ENCODE measurements around the gene MTHFD1L.
"Not testable (repeated sequence)": the region's sequence is repeated elsewhere in the genome, so short reads cannot be mapped to it uniquely, and the experiment has no call there.

Gene MTHFD1L

GRCh38 chr6:151012321-151013294, 147.1 kb downstream of the MTHFD1L start:
- FAIRE-seq (no peak), DNase-seq (ENCODE audit: low spot score) (no peak)

DNA sequence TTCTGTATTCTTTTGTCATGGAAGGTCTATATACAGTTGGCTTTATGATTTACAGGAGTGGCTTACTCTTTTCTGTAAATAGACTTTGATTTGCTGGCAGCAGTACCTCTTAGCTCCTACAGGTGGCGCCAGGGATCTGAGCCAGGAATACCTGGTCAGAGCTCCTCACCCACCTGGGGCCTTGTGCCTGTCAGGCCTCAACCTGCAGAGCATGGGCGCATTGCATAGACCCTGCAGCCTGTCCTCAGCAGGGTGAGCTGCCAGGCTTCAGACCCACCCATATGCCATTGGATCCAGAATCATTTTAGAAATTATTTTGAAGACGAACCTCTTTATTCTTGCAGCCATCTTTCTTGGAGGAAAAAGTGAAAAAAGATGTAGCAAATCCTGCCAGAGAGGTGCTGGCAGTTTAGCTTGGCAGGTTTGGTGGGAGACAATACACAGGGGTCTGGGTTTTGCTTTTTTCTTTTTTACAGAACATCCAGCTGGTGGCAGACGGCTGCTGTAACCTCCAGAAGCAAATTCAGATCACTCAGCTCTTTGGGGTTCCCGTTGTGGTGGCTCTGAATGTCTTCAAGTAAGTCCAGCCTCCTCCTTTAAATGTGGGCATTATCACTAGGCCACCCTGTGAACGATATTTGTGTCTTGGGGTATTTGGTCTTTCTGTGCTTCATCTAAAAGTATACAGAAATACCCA, 149.1 kb downstream of the MTHFD1L start:
- no peak for FAIRE-seq
- DNase-seq (ENCODE audit: low spot score) = peak; percentile 58

GRCh38 chr6:151015101-151015700, 149.7 kb downstream of the MTHFD1L start:
- no peak for DNase-seq (ENCODE audit: low spot score)

GRCh38 chr6:151016107-151016506, 150.6 kb downstream of the MTHFD1L start:
- no peak for FAIRE-seq
- no peak for DNase-seq (ENCODE audit: low spot score)

More at GRCh38 chr6:151015101-151015700, 149.7 kb downstream of the MTHFD1L start:
- FAIRE-seq = no peak

- FAIRE-seq = no peak
These were observed 152.5 kb downstream of the MTHFD1L start for GRCh38 chr6:151018046-151018445.

DNA sequence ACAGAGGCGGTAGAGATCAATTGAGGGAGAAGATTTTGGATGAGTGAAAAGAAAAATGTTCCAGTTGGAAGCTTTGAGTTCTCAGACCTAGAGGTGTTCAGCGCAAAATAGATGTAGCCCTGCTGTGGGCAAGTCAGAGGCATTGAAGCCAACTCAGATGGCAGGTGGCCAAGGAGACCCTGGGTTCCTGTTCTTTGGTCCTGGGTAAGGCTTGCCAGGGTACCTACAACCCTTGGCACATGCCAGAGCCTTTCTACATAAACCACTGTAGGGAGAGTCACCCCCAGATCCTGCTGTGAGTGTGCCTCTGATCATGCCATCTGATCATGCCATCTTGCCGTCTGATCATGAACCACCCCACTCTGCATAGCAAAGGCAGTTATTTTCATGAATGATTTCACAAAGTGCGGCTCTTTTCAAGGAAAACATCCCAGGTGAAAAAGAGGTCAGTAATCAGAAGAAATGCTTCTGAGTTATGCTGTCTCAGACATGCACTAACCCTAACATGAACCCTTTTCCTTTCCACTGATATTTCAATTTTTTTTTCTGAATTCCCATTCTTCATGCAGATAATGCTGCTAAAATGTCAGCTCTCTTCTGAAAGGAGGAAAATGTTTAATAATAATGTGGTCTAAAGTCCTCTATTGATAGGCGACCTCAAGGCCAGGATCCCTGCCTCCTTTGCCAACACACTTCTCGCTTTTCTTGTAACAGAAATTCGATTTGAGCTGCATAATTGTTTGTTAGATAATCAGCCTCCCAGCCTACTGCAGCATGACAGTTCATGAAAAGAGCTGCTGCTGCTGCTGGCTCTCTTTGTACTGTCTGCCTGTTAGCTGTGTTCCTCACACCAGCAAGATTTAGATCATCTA, 153.6 kb downstream of the MTHFD1L start:
- FAIRE-seq (no peak), DNase-seq (ENCODE audit: low spot score) (no peak)

More at GRCh38 chr6:151018046-151018445, 152.5 kb downstream of the MTHFD1L start:
- DNase-seq (ENCODE audit: low spot score) = no peak

GRCh38 chr6:151021896-151022295, 156.4 kb downstream of the MTHFD1L start:
- FAIRE-seq (no peak), DNase-seq (ENCODE audit: low spot score) (no peak)

DNA sequence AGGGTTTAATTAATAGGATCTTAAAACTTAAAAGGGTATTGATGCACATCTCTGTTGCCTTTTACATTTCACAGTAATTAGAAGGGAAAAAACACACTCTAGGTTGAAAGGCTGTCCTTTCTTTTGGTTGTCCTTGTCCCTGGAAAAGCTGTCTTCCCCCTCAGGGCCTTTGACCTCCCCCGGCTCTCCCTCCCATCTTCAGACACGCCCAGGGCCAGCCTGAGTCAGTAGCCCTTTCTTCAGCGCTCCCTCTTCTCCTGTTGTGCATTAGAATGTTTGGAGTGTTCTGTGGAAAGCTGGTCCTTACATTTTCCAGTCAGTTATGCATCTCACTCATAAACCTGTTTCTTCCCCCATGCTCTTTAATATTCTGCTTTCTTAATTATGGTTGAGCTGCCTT, 157.0 kb downstream of the MTHFD1L start:
- DNase-seq (ENCODE audit: low spot score) (no peak), FAIRE-seq (no peak)

GRCh38 chr6:151023342-151023741, 157.8 kb downstream of the MTHFD1L start:
- FAIRE-seq (no peak), DNase-seq (ENCODE audit: low spot score) (no peak)

DNA sequence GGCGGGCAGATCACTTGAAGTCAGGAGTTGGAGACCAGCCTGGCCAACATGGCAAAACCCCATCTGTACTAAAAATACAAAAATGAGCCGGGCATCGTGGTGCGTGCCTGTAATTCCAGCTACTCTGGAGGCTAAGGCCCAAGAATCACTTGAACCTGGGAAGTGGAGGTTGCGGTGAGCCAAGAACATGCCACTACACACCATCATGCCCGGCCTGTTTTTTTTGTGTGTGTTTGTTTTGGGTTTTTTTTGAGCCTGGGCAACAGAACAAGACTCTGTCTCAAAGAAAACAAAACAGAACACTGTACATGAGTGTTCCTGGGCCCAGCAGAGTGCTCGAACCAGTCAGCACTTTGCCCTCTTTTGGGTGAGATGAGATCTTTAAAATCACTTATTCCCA, 159.1 kb downstream of the MTHFD1L start:
- no peak for DNase-seq (ENCODE audit: low spot score)
- FAIRE-seq = no peak

- DNase-seq (ENCODE audit: low spot score) (no peak), FAIRE-seq (no peak)
These were observed 159.6 kb downstream of the MTHFD1L start for GRCh38 chr6:151025076-151025475.

- FAIRE-seq (no peak), DNase-seq (ENCODE audit: low spot score) (no peak)
These were observed 160.7 kb downstream of the MTHFD1L start for GRCh38 chr6:151026041-151026663.

DNA sequence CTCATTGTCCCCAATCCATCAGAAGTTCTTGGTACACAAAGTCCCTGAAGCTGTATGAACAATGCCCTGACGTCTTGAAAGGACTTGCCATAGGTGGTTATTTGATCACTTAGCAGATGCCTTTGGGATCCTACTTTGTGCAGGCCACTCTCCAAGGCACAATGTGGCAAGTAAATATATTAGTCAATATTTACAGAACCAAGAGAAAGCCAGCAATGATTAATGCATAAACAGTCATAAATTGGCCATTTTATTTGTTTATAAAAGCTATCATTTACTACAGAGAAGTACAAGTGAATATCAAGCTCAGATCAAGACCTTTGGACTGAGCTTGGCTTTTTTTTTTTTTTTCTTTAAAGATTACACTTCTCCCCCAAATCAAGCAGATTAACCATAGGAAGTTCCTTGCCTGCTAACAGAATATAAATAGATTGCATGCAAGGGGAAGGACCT, 161.8 kb downstream of the MTHFD1L start:
- FAIRE-seq = no peak

DNA sequence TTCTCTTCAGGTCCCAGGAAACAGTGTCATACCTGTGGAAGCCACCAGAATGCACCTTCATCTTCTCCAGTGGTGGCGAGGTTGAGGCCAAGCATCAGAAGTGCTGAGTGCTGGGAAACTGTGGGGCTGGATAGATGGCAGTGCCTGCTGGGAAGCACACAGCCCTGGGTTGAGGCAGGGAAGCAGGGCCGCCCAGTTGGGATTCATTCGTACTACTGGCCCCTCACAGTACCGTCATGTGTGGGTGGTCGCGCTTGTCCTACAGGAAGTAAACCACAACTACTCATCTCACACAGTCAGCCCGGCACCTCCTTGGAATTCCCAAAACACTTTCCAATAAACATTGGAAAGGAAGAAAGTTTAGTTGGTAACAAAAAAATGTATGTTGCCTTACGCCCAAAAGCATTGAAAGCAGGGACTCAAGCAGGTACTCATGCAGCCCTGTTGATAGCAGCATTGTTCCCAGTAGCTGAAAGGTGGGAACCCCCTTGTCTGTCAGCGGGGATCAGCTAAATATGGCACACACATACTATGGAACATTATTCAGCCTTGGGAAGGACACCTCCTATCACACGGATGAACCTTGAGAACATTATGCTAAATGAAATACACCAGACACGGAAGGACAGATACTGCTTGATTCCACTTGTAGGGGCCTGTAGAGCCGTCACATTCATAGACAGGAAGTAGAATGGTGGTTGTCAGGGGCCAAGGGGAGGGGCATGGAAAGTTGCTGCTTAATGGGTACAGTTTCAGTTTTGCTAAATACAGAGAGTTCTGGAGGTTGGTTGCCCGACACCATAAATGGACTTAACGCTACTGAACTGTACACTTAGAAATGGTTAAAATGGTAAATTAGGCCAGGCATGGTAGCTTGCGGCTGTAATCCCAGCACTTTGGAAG, 162.7 kb downstream of the MTHFD1L start:
- DNase-seq (ENCODE audit: low spot score) (no peak), FAIRE-seq (no peak)

More for the DNA sequence above, 161.8 kb downstream of the MTHFD1L start:
- no peak for DNase-seq (ENCODE audit: low spot score)

GRCh38 chr6:151029970-151030369, 164.5 kb downstream of the MTHFD1L start:
- DNase-seq (ENCODE audit: low spot score) (no peak), FAIRE-seq (no peak)

GRCh38 chr6:151032034-151032433, 166.5 kb downstream of the MTHFD1L start:
- FAIRE-seq (no peak), DNase-seq (ENCODE audit: low spot score) (no peak)

DNA sequence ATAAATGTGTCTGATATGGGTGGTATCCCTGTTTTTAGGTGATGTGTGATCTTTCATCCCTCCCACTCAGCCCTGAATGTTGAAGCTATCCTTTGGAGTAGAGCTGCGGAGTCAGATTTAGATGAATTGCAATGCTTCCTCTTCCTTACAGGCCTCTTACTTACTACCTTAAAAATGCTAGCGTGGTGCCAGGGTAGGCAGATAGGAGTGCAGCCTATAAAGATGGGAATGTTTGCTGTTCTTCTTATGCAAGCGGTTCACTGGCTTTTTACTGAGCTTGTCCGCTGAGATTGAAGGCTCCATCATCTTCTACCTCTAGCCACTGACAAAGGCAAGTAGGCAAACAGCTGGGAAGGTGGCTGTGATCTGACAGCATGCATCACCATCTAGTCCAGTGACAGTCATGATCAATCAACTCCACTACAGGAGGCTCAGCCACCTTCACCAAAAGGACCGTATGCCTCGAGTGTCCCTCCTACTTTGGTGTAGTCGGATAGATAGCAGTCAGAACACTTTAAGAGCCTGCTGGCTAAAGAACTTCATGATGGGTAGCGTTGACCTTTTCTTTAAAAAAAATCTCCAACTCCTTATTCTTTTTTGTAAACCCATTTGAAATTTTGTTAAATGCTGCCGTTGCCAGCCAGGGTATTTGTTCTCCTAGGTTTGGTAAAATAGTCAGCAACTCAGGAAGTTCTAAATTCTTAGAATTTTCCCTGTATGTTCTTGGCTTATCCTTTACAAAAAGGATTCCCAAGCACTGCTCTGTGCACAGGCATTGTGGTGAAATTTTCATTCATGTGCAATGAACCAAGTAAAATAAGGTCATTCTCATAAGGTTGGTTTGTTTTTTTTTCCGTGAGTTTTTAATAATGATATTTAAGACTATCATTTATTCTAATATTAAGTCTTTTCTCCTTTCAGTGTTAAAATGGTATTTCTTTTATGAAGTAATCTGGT, 169.6 kb downstream of the MTHFD1L start:
- DNase-seq (ENCODE audit: low spot score) (no peak), FAIRE-seq (no peak)

- not testable (repeated sequence) for FAIRE-seq
- peak; percentile 55 for DNase-seq (ENCODE audit: low spot score)
These were observed 170.8 kb downstream of the MTHFD1L start for GRCh38 chr6:151036211-151036721.
